Glutamatergic neuron (in vitro differentiated cells): ENCODE measurements around the gene HOXD3. TPM values are rescaled to one million over a fixed set of nuclear protein-coding genes. Genes with fewer than 3 reads are reported as not detected.

Experiments
- DNase-seq: peaks from one replicate; pipeline ENCODE4 v3.0.0; 2022
- H3K27ac Mint-ChIP-seq: one replicate; pipeline ENCODE4 v1.8.0; 2020; ENCODE audit warnings: mild to moderate bottlenecking, mixed read lengths, inconsistent platforms; ENCODE audit not compliant: unreplicated experiment
- H3K27me3 Mint-ChIP-seq: one replicate; pipeline ENCODE4 v1.8.0; 2020; ENCODE audit warnings: mild to moderate bottlenecking, moderate library complexity, mixed read lengths, inconsistent platforms; ENCODE audit not compliant: unreplicated experiment
- H3K36me3 Mint-ChIP-seq: one replicate; pipeline ENCODE4 v1.8.0; 2020; ENCODE audit warnings: mild to moderate bottlenecking, mixed read lengths, inconsistent platforms; ENCODE audit not compliant: unreplicated experiment
- H3K4me1 Mint-ChIP-seq: one replicate; pipeline ENCODE4 v1.8.0; 2020; ENCODE audit warnings: mild to moderate bottlenecking, low read depth, mixed read lengths, inconsistent platforms; ENCODE audit not compliant: unreplicated experiment
- H3K4me3 Mint-ChIP-seq: one replicate; pipeline ENCODE4 v1.8.0; 2020; ENCODE audit warnings: mild to moderate bottlenecking, mixed read lengths, inconsistent platforms; ENCODE audit not compliant: unreplicated experiment
- H3K9me3 Mint-ChIP-seq: one replicate; pipeline ENCODE4 v1.8.0; 2020; ENCODE audit warnings: mild to moderate bottlenecking, moderate library complexity, mixed read lengths, inconsistent platforms; ENCODE audit not compliant: unreplicated experiment
- CTCF ChIP-seq: fragments of 200-600 bp; sonication (generic); IDR thresholded peaks from one replicate; pipeline ENCODE4 v1.5.0; 2021; ENCODE audit not compliant: partially characterized antibody, unreplicated experiment
- total RNA-seq: library from RNA; stranded (reverse); fragmentation: NEBNext Ultra II Directional; extraction: Animal tissue kit (Norgen Biotek cat#: 25700); gene quantifications from one replicate; pipeline ENCODE4 v1.2.1, GENCODE V29; 2021; ENCODE audit not compliant: unreplicated experiment

The HOXD3 gene
- total RNA-seq, 1 donor from 2014 or later: not detected

- no peak overlapping the region for H3K4me3 Mint-ChIP-seq
- no peak for DNase-seq
Measured at GRCh38 chr2:176150584-176151441, 6.3 kb upstream of the HOXD3 start.

GRCh38 chr2:176151442-176152287, 5.4 kb upstream of the HOXD3 start, which contains the start of gene HOXD4:
TSS of gene HOXD4 (plus strand) at chr2:176151550. CDS start at chr2:176151634, 84 bp downstream.
- no peak for TF ChIP-seq CTCF
- peak; percentile 25 for DNase-seq
- Mint-ChIP-seq H3K9me3 (peaks cover 10% of the 10 kb centered on the region), H3K36me3 (no peaks in the 10 kb centered on the region), H3K4me1 (no peaks in the 10 kb centered on the region), H3K27ac (no peak within 1 kb of the TSS), H3K4me3 (no peak within 1 kb of the TSS), H3K27me3 (peaks cover 41% of the 10 kb centered on the region)

More at GRCh38 chr2:176150584-176151441, 6.3 kb upstream of the HOXD3 start:
- no peak overlapping the region for H3K27ac Mint-ChIP-seq
- peaks cover 10% of the 10 kb centered on the region for H3K9me3 Mint-ChIP-seq
- H3K4me1 Mint-ChIP-seq: no peaks in the 10 kb centered on the region
- H3K27me3 Mint-ChIP-seq: peaks cover 46% of the 10 kb centered on the region
- no peak for TF ChIP-seq CTCF
- no peaks in the 10 kb centered on the region for H3K36me3 Mint-ChIP-seq

- Mint-ChIP-seq H3K9me3 (peaks cover 8% of the 10 kb centered on the region), H3K4me1 (no peaks in the 10 kb centered on the region), H3K4me3 (no peak overlapping the region), H3K36me3 (no peaks in the 10 kb centered on the region), H3K27me3 (peaks cover 43% of the 10 kb centered on the region), H3K27ac (no peak overlapping the region)
- no peak for TF ChIP-seq CTCF
- no peak for DNase-seq
Measured at GRCh38 chr2:176152350-176153181, 4.5 kb upstream of the HOXD3 start.

GRCh38 chr2:176154576-176155252, 2.4 kb upstream of the HOXD3 start:
- H3K4me3 Mint-ChIP-seq: no peak overlapping the region

More at GRCh38 chr2:176154576-176155252, 2.4 kb upstream of the HOXD3 start:
- peaks cover 8% of the 10 kb centered on the region for H3K9me3 Mint-ChIP-seq
- H3K27me3 Mint-ChIP-seq: peaks cover 36% of the 10 kb centered on the region
- no peak overlapping the region for H3K27ac Mint-ChIP-seq
- no peak for TF ChIP-seq CTCF
- H3K36me3 Mint-ChIP-seq: no peaks in the 10 kb centered on the region
- DNase-seq: no peak
- no peaks in the 10 kb centered on the region for H3K4me1 Mint-ChIP-seq
